ENCODE measurements around the gene ATOH8. TPM values are rescaled to one million over a fixed set of nuclear protein-coding genes. Genes with fewer than 3 reads are reported as not detected.

ATOH8 gene
- total and polyA plus RNA-seq, 10 of the 15 experiments (the other 5 are each of a cell fraction or from before 2014, with no cell fraction given) = 0.03 to 0.60 TPM; not detected in 8

DNA sequence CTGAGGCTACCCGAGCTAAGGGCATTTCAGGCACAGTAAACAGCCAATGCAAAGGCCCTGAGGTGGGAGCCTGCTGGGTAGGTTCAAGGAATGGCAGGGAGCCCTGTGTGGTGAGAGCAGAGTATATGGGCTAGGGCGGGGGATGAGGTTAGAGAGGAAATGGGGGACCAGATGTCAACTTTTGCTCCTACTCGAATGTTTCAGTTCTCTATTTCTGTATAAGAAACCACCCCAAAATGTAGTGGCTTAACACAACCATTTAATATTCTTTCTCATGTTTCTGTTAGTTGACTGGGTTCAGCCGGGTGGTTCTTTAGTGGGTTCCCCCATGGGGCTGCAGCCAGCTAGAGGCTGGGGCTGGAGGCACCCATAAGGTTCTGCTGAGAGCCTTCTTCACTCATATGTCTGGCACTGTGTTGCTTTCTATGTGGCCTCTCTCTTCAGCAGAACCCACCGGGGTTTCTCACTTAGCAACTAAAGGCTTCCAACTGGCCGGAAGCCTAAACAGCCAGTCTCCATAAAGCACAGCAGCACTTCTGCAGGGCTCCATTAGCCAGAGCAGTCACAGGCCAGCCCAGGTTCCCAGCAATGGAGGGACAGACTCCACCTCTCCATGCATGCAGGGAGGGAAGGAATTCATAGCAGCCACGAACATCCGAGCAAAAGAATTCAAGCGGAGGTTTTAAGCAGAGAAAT lies 5.6 kb upstream of the ATOH8 start:
- POLR2A ChIA-PET = interaction anchor here (1.1 to 1.3 kb wide), 2 partner anchors 19 to 58 kb away, joined by 3 to 4 read pairs; no protein-coding TSS in a partner anchor
- H3K27me3 ChIP-seq (replicated peaks in 1 of 2; ENCODE audit: control insufficient read depth in 2 of 2, insufficient read depth in 2 of 2, low read length in 1 of 2) = peaks cover 3 to 27% of the 10 kb centered on the region in 2 experiments
- no peaks in the 10 kb centered on the region for H3K36me3 ChIP-seq (ENCODE audit: control insufficient read depth in 2 of 2, insufficient read depth in 2 of 2, low read length in 1 of 2)
- H3K27ac ChIP-seq (ENCODE audit: control insufficient read depth, insufficient read depth) = no peak overlapping the region
- 28% methylated on average over 9 of the region's 9 CpGs for WGBS (ENCODE audit: insufficient coverage, insufficient replicate concordance, low lambda C conversion rate, missing lambda C conversion rate)
- H3K79me2 ChIP-seq (ENCODE audit: control insufficient read depth, insufficient read depth, low read length) = no peaks in the 10 kb centered on the region
- SMC1A ChIA-PET (ENCODE audit: uncharacterized antibody, unreplicated experiment) = interaction anchor here (1.1 to 4.2 kb wide), 4 partner anchors 12 to 67 kb away, joined by 3 to 30 read pairs (median 4); no protein-coding TSS in a partner anchor
- in situ Hi-C loops (cut with MboI) (no loop called here), intact Hi-C loops (cut with micrococcal nuclease; ENCODE audit: unreplicated experiment) (no loop called here)
- peaks cover 13% of the 10 kb centered on the region for H3K4me1 ChIP-seq (ENCODE audit: control insufficient read depth, insufficient read depth, low read length)
- FAIRE-seq (no peak), ATAC-seq (peak; percentile 82), DNase-seq (ENCODE audit: low read depth, low spot score) (peak; percentile 52)
- peaks cover 16% of the 10 kb centered on the region; the same call in 2 of the 3 replicates for H3K9me3 ChIP-seq (replicated peaks; ENCODE audit: control insufficient read depth, insufficient read depth, low read length)
- no peaks in the 10 kb centered on the region for H4K20me1 ChIP-seq (ENCODE audit: control insufficient read depth, insufficient read depth)
- no TSS peak for BruUV-seq (replicated peaks)
- no peak overlapping the region for H3K4me3 ChIP-seq
- CTCF ChIA-PET = interaction anchor here (0.6 to 8.2 kb wide), 7 partner anchors 14 to 311 kb away, joined by 3 to 82 read pairs (median 4); no protein-coding TSS in a partner anchor
- H3K9ac ChIP-seq (ENCODE audit: control insufficient read depth, insufficient read depth, low read length) = no peak overlapping the region
- peak overlapping the region; percentile 30 for H3K4me2 ChIP-seq (ENCODE audit: control insufficient read depth, insufficient read depth)
- no peak overlapping the region for H2AFZ ChIP-seq (ENCODE audit: control insufficient read depth, low read depth, low read length)
- RAD21 ChIA-PET (ENCODE audit: unreplicated experiment) = interaction anchor here (1.2 to 6.2 kb wide), 4 partner anchors 19 to 67 kb away, joined by 3 to 31 read pairs (median 5); no protein-coding TSS in a partner anchor
- TF ChIP-seq SRF (IDR thresholded peaks at IDR 0.05; ENCODE audit: low read depth in 2 of 2, low read length in 2 of 2) (no peak), SREBF2 (IDR thresholded peaks at IDR 0.05; ENCODE audit: low read length) (no peak), PML (IDR thresholded peaks at IDR 0.05; ENCODE audit: low read length) (no peak), ZSCAN29 (IDR thresholded peaks at IDR 0.05) (no peak), FOS (IDR thresholded peaks at IDR 0.05; ENCODE audit: borderline replicate concordance, extremely low read depth, insufficient read length) (no peak), GATAD2B (conservative IDR thresholded peaks at IDR 0.05; ENCODE audit: low read depth) (no peak), SMC3 (IDR thresholded peaks at IDR 0.05; ENCODE audit: borderline replicate concordance, low read length) (no peak), CHD4 (IDR thresholded peaks at IDR 0.05) (no peak), CBX5 (IDR thresholded peaks at IDR 0.05; ENCODE audit: low read depth) (peak; percentile 97), NRF1 (conservative IDR thresholded peaks at IDR 0.05; ENCODE audit: low read depth, low read length) (no peak)
- TF ChIP-seq, protein P1, sequence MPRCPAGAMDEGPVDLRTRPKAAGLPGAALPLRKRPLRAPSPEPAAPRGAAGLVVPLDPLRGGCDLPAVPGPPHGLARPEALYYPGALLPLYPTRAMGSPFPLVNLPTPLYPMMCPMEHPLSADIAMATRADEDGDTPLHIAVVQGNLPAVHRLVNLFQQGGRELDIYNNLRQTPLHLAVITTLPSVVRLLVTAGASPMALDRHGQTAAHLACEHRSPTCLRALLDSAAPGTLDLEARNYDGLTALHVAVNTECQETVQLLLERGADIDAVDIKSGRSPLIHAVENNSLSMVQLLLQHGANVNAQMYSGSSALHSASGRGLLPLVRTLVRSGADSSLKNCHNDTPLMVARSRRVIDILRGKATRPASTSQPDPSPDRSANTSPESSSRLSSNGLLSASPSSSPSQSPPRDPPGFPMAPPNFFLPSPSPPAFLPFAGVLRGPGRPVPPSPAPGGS (IDR thresholded peaks at IDR 0.05; ENCODE audit: borderline replicate concordance, insufficient read depth, low read depth, low read length, poor library complexity, severe bottlenecking) = no peak
- TF ChIP-seq, protein P2, sequence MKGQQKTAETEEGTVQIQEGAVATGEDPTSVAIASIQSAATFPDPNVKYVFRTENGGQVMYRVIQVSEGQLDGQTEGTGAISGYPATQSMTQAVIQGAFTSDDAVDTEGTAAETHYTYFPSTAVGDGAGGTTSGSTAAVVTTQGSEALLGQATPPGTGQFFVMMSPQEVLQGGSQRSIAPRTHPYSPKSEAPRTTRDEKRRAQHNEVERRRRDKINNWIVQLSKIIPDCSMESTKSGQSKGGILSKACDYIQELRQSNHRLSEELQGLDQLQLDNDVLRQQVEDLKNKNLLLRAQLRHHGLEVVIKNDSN (IDR thresholded peaks at IDR 0.05; ENCODE audit: borderline replicate concordance, extremely low read length, insufficient read depth, low read depth, low read length) = no peak
- TF ChIP-seq, protein P3, sequence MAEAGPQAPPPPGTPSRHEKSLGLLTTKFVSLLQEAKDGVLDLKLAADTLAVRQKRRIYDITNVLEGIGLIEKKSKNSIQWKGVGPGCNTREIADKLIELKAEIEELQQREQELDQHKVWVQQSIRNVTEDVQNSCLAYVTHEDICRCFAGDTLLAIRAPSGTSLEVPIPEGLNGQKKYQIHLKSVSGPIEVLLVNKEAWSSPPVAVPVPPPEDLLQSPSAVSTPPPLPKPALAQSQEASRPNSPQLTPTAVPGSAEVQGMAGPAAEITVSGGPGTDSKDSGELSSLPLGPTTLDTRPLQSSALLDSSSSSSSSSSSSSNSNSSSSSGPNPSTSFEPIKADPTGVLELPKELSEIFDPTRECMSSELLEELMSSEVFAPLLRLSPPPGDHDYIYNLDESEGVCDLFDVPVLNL (IDR thresholded peaks at IDR 0.05; ENCODE audit: low read depth, low read length) = no peak
- TF ChIP-seq, protein P4, sequence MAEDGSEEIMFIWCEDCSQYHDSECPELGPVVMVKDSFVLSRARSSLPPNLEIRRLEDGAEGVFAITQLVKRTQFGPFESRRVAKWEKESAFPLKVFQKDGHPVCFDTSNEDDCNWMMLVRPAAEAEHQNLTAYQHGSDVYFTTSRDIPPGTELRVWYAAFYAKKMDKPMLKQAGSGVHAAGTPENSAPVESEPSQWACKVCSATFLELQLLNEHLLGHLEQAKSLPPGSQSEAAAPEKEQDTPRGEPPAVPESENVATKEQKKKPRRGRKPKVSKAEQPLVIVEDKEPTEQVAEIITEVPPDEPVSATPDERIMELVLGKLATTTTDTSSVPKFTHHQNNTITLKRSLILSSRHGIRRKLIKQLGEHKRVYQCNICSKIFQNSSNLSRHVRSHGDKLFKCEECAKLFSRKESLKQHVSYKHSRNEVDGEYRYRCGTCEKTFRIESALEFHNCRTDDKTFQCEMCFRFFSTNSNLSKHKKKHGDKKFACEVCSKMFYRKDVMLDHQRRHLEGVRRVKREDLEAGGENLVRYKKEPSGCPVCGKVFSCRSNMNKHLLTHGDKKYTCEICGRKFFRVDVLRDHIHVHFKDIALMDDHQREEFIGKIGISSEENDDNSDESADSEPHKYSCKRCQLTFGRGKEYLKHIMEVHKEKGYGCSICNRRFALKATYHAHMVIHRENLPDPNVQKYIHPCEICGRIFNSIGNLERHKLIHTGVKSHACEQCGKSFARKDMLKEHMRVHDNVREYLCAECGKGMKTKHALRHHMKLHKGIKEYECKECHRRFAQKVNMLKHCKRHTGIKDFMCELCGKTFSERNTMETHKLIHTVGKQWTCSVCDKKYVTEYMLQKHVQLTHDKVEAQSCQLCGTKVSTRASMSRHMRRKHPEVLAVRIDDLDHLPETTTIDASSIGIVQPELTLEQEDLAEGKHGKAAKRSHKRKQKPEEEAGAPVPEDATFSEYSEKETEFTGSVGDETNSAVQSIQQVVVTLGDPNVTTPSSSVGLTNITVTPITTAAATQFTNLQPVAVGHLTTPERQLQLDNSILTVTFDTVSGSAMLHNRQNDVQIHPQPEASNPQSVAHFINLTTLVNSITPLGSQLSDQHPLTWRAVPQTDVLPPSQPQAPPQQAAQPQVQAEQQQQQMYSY (CRISPR knock-in tag; IDR thresholded peaks at IDR 0.05) = no peak
- TF ChIP-seq, protein P5, sequence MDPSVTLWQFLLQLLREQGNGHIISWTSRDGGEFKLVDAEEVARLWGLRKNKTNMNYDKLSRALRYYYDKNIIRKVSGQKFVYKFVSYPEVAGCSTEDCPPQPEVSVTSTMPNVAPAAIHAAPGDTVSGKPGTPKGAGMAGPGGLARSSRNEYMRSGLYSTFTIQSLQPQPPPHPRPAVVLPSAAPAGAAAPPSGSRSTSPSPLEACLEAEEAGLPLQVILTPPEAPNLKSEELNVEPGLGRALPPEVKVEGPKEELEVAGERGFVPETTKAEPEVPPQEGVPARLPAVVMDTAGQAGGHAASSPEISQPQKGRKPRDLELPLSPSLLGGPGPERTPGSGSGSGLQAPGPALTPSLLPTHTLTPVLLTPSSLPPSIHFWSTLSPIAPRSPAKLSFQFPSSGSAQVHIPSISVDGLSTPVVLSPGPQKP (IDR thresholded peaks at IDR 0.05; ENCODE audit: low read depth, low read length) = no peak
